ENCODE results near the gene SH2D3A.
"Not testable (repeated sequence)": the region's sequence is repeated elsewhere in the genome, so short reads cannot be mapped to it uniquely, and the experiment has no call there.

The SH2D3A gene

GRCh38 chr19:6788896-6789295 is 21.7 kb upstream of the SH2D3A start:
- no peak for DNase-seq (ENCODE audit: low read depth)

DNA sequence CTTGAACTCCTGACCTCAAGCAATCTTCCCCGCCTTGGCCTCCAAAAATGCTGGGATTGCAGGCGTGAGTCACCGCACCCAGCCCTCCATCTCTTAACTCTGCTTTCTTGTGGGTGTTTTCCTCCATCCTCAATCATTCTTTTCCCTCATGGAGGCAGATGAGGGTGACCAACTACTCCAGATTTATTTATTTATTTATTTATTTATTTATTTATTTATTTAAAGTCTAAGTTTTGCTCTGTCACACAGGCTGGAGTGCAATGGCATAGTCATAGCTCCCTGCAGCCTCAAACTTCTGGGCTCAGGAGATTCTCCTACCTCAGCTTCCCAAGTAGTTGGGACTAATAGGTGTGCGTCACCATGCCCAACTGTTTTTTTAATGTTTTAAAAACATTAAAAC is 20.2 kb upstream of the SH2D3A start:
- no peak for DNase-seq (ENCODE audit: low read depth)

GRCh38 chr19:6779206-6779605 is 12.0 kb upstream of the SH2D3A start:
- no peak for DNase-seq (ENCODE audit: low read depth)

- no peak for DNase-seq (ENCODE audit: low read depth)
Measured at GRCh38 chr19:6778386-6778785, 11.2 kb upstream of the SH2D3A start.

GRCh38 chr19:6777434-6777833 is 10.2 kb upstream of the SH2D3A start:
- no peak for DNase-seq (ENCODE audit: low read depth)

DNA sequence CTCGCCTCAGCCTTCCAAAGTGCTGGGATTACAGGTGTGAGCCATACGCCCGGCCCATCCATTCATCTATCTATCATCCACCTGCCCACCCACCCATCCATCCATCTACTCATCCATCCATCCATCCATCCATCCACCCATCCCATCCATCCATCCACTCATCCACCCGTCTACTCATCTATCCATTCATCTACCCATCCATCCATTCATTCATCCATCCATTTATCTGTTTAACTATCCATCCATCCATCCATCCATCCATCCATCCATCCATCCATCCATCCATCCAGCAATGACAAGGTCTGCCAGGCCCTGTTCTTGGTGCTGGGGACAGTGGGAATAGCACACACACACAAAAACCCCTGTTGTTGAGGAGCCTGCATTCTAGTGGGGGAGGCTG is 9.8 kb upstream of the SH2D3A start:
- no peak for DNase-seq (ENCODE audit: low read depth)

- not testable (repeated sequence) for DNase-seq (ENCODE audit: low read depth)
Measured at GRCh38 chr19:6776045-6776444, 8.8 kb upstream of the SH2D3A start.

DNA sequence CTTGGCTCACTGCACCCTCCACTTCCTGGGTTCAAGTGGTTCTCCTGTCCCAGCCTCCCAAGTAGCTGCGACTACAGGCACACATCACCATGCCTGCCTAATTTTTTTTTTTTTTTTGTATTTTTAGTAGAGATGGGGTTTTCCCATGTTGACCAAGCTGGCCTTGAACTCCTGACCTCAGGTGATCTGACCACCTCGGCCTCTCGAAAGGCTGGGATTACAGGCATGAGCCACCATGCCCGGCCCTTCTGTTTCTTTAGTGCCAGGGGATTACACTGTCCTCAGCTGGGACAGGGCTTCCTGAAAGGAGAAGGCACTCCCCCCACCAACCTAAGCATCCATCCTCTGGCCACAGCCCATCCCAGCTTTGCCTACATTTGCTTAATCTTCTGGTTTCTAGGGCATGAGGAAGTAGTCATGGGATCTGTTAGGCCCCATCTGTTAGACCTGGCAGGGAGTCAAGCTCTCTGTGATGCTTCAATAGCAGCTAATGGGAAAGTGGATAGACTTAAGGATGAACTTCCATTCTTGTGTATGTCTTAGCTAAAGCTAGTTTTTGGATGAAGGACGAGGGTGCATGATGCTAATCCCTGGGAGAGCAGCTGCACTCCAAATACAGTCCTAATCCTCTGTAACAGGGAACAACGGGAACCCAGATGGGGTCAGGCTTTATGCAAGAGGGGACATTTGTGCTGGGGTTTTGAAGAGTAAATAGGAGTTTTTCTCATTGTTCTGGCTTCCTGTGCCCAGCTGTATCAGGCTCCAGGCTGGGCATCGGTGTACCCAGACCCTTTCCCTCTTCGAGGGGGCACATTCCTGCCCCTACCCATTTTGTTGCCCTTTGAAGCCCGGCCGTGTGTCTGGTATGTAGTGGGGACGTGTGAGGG is 7.8 kb upstream of the SH2D3A start:
- DNase-seq (ENCODE audit: low read depth) = no peak

GRCh38 chr19:6773323-6773931 is 6.2 kb upstream of the SH2D3A start:
- peak; percentile 58 for DNase-seq (ENCODE audit: low read depth)

DNA sequence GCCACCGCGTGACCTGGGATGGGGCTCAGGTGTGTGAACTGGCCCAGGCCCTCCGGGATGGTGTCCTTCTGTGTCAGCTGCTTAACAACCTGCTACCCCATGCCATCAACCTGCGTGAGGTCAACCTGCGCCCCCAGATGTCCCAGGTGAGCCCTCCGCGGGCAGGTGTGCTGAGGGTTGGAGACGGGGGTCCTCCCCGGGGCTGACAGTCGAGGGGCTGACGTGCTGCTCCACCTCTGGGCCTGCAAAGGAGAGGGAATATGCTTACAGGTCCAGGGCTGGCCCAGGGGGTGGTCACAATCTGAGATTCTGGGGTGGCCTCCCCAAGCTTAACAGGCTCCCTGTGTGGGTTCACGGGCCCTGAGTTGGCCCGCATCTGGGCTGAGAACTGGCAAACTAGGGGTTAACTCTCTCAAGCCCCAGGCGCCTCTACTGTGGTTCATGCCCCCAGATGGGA is 5.7 kb upstream of the SH2D3A start:
- DNase-seq (ENCODE audit: low read depth) = no peak

GRCh38 chr19:6772028-6772865 is 5.0 kb upstream of the SH2D3A start, which contains the start of gene VAV1:
Gene VAV1 (plus strand): TSS chr19:6772708. CDS start chr19:6772808, 100 bp downstream.
- peak; percentile 69 for DNase-seq (ENCODE audit: low read depth)

DNA sequence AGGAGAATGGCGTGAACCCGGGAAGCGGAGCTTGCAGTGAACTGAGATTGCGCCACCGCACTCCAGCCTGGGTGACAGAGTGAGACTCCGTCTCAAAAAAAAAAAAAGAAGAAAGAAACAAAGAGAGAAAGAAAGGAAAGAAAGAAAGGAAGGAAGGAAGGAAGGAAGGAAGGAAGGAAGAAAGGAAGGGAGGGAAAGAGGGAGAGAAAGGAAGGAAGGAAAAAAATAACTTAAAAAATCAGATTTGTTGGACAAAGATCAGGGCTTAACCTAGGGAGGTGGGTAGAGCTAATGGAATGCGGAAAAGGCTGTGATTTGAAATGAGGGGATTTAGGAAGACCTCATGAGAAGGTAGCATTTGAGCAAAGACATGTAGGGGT is 4.4 kb upstream of the SH2D3A start:
- not testable (repeated sequence) for DNase-seq (ENCODE audit: low read depth)

GRCh38 chr19:6769006-6769619 is 1.9 kb upstream of the SH2D3A start:
- DNase-seq (ENCODE audit: low read depth) = no peak

DNA sequence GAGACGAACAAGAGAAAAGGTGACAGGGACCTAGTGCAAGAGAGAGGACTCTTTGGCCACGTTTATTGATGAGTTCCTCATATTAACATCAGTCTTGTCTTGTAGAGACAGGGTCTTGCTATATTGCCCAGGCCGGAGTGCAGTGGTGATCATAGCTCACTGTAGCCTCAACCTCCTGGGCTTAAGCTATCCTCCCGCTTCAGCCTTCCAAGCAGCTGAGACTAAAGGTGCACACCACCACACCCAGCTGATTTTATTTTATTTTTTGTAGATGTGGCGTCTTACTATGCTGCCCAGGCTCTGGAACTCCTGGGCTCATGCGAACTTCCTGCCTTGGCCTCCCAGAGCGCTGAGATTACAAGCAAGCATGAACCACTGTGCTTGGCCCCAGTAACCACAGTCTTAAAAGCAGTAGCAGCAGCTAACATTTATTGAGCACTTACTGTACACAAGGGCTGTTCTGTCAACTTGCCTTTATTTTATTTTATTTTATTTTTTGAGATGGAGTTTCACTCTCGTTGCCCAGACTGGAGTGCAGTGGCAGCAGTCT is 1.1 kb upstream of the SH2D3A start:
- DNase-seq (ENCODE audit: low read depth) = no peak

GRCh38 chr19:6767081-6767356 is 216 bp downstream of the SH2D3A start:
- DNase-seq (ENCODE audit: low read depth) = no peak

- no peak for DNase-seq (ENCODE audit: low read depth)
Measured at GRCh38 chr19:6766357-6767080, 716 bp downstream of the SH2D3A start.

DNA sequence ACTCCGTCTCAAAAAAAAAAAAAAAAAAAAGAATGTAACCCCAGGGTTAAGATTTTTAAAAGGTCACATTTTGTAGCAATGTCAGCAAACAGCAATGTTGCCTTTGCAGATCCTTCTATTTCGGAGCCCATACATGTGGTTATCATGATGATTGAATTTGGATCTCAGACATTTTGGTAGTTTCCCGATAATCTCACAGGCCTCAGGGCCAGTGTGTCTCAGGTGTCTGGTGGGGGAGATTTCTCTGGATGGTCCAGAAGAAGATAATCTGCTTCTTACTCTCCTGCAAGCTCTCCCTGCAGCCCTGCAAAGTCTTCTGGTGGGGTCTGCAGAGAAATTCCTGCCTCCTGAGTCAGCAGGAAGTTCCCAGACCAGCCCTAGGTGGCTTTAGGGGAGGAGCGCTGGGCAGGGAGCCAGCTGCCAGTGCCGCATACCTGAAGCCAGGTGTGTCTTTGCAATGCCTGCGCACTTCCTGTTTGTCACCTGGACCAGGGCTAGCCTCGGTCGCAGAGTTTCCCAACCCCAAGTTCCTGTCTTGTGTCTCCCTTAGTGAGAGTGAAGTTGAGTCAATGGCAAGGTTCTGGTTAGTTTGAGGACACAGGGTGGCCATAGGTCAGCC is 1.4 kb downstream of the SH2D3A start:
- no peak for DNase-seq (ENCODE audit: low read depth)

- not testable (repeated sequence) for DNase-seq (ENCODE audit: low read depth)
Measured at GRCh38 chr19:6762253-6762797, 4.9 kb downstream of the SH2D3A start.

DNA sequence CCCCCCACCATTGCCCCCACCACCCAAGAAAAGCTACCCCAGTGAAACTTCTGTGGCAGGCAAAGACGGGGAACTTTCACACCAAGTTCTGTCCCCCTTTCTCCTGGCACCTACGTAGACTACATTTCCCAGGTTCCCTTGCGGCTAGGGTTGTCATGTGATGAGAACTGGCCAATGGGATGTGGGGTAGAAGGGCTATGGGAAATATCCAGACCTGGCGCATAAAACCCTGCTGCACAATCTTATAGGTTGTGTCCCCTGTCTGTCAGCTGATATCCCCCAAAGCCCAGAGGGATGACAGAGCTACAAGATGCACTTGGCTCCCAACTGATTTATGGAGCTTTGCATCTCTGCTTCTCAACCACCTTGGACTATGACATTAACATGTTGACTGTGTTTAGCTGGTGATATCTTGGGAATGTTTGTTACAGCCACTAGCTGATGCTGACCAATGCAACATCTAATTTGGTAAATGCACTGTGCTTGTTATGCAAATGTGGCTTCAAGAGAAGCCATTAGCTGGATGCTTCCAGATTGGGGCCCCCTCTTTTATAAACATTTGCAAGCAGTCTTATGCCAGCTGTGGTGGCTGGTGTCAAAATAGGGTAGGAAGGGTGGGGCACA is 6.1 kb downstream of the SH2D3A start:
- no peak for DNase-seq (ENCODE audit: low read depth)

- DNase-seq (ENCODE audit: low read depth) = no peak
Measured at GRCh38 chr19:6760606-6761005, 6.6 kb downstream of the SH2D3A start.
